RWPE1 (cell line): ENCODE measurements around the gene HOPX.

Experiments
- CTCF ChIA-PET: fragments of 350-600 bp; sonication (Branson Sonifier 250); formaldehyde crosslinking; extraction: SDS; loops from one replicate; lab custom pipeline; 2021; lab: Yijun Ruan, JAX
- POLR2A ChIA-PET: fragments of 400-600 bp; formaldehyde crosslinking; extraction: SDS; loops from one replicate; lab custom pipeline; 2020; ENCODE audit warnings: antibody characterized with exemption; ENCODE audit not compliant: low non-redundant PET; lab: Yijun Ruan, JAX
- DNase-seq: peaks from one replicate; pipeline ENCODE4 v3.0.0; 2012; ENCODE audit warnings: low spot score
- H3K27ac ChIP-seq: fragments of 450-650 bp; 2 replicates; pipeline ENCODE4 v1.5.1; 2017
- TF ChIP-seq, protein P1 (sequence below): fragments of 450-650 bp; conservative IDR thresholded peaks from 2 replicates; pipeline ENCODE4 v1.5.1; 2017; ENCODE audit warnings: low read depth, mild to moderate bottlenecking

Gene HOPX

DNA sequence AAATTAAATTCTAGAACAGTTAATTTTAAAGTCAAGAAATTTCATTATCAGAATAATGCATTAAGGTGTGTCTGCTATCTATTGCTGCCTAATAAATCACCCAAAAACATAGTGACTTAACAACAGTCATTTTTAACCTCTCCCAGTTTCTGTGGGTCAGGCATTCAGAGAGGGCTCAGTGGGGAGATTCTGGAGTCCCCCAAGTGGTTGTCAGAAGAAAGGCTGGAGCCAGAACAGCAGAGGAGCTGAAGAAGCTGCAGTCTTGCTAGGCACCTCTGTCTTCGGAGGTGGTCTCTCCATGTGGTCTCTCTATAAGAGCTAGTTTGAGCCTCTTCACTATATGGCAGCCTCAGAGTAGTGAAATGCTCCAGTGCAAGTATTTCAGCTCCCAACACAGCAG is 9.3 kb upstream of the HOPX start:
- ChIA-PET CTCF (interaction anchor here (0.6 to 0.7 kb wide), 2 partner anchors 114 to 643 kb away, joined by 3 to 4 read pairs; no protein-coding TSS in a partner anchor), POLR2A (no interaction called here)
- no peak for DNase-seq
- no peak overlapping the region for H3K27ac ChIP-seq
- TF ChIP-seq, protein P1, sequence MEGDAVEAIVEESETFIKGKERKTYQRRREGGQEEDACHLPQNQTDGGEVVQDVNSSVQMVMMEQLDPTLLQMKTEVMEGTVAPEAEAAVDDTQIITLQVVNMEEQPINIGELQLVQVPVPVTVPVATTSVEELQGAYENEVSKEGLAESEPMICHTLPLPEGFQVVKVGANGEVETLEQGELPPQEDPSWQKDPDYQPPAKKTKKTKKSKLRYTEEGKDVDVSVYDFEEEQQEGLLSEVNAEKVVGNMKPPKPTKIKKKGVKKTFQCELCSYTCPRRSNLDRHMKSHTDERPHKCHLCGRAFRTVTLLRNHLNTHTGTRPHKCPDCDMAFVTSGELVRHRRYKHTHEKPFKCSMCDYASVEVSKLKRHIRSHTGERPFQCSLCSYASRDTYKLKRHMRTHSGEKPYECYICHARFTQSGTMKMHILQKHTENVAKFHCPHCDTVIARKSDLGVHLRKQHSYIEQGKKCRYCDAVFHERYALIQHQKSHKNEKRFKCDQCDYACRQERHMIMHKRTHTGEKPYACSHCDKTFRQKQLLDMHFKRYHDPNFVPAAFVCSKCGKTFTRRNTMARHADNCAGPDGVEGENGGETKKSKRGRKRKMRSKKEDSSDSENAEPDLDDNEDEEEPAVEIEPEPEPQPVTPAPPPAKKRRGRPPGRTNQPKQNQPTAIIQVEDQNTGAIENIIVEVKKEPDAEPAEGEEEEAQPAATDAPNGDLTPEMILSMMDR, result no peak

DNA sequence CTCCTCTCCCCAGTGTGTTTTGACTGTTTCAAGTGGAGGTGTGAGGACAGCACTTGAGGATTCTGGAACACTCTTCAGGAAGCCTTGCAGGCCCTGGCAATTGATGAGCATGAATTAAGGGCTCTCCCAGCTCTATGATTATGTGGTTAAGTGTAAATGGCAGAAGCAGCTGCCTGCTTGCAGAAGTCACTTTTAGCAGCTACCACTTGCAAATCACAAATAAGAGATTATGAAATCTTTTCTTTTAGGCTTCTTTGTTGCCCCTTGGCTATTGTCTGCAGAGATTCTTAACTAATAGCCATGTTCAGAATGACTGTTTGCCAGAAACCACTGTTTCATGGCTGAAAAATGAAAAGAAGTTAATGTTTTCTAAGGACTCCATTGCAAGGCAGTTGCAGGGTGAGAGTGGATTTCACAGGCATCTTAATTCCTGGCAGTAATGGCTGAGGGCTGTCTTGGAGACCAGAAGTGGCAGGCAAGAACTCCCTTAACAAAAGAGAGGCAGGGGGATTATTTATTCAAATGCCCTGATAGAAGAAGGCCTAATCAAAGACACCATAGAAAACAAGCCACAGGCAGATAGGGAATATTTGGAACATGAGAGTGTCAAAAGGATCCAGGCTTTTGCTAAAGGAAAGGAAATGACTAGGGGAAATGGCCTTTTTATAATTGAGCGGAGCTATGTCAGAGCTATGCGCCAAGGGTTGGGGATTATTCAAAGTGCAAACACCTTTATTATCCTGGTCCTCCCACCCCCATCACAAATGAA is 8.3 kb upstream of the HOPX start:
- no peak for DNase-seq
- H3K27ac ChIP-seq, result no peak overlapping the region
- POLR2A ChIA-PET, result no interaction called here
- TF ChIP-seq, protein P1, result no peak
- CTCF ChIA-PET, result interaction anchor here (0.9 kb wide), 1 partner anchor 42 kb away, joined by 3 read pairs; no protein-coding TSS in a partner anchor

DNA sequence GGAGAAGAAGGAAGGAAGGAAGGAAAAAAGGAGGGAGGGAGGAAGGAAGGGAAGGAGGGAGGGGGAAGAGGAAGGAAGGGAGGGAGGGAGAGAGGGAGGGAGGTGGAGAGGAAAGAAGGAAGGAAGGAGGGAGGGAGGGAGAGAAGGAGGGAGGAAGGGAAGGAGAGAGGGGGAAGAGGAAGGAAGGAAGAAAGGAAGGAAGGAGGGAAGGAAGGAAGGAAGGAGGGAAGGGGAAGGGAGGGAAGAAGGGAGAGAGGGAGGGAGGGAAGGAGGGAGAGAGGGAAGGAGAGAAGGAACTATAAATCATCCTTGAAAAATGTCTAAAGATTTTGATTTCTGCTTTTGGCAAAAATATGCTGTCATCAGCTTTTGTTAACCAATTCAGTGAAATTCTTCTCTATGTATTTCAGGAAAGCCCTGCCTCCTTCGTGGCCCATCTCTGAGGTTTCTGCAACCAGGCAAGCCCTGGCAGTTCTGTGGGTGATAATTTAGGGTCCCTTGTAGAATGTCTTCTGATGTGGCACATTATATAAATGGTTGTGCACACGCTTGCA is 7.1 kb upstream of the HOPX start:
- H3K27ac ChIP-seq, result no peak overlapping the region
- POLR2A ChIA-PET, result no interaction called here
- TF ChIP-seq, protein P1, result no peak
- CTCF ChIA-PET, result interaction anchor here (0.9 kb wide), 1 partner anchor 43 kb away, joined by 3 read pairs; no protein-coding TSS in a partner anchor
- no peak for DNase-seq

DNA sequence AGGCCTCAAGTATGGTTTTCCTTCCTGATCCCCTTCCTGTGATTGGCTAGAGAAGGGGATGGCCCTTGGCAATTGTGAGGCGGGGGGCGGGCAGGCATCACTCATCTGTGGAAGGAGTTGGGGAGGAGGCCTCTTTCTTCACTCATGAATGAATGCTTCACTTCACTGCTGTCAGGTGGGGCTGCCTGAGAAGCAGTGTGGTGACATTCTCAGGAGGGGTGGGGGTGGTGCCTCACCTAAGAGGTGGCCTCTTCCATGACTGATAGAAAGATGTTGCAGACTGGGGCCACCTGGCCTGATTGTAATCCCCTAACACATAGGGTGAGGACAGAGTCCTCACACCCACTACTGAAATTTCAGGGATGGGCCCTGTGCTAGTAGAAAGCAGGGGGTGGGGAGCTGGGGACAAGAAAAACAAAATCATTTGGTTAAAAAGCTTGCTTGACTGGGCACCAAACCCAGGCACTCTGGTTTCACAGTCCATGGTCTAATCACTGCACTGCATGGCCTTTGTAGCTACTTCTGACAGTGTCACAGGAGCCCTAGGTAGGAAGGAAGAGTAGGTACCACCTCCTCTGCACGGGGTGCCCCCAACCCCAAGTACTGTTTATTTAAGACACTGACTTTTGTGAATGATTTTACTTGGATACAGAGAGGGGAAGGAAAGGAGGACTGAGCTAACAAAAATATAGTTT is 5.6 kb upstream of the HOPX start:
- CTCF ChIA-PET, result interaction anchor here (0.6 kb wide), 1 partner anchor 159 kb away, joined by 6 read pairs; no protein-coding TSS in a partner anchor
- DNase-seq, result no peak
- H3K27ac ChIP-seq, result no peak overlapping the region
- TF ChIP-seq, protein P1, result no peak
- POLR2A ChIA-PET, result no interaction called here

DNA sequence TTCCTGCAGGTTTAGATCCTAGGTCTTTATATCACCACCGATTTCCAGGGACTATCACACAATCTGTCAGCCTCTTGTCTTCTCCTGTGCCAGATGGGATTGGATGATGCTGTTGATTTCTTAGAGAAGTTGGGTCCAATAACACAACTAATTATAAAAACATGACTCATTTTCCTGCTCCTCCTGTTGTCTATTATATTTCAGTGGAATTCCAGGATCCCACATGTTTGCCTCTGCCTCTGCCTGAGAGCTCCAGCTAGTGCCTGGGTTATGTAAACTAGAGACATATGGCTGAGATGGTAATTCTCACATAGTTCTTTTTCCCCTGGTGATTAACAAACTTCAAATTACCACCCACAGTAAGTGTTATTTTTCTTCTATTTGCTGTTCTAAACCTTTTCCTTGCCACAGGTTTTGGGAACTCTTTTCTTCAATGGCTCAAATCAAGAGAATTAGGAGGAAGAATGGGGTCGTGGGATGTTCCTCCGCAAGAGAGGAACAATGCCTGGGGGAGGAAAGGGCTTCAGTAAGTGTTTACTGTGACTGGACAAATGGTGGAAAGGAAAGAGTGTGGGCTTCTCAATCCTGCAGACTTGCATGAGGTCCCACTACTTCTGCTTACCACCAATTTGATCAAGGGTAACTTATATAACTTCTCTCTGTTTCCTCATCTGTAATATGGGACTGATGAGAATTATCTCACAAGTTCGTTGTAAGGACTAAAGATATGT is 3.4 kb upstream of the HOPX start:
- TF ChIP-seq, protein P1, result no peak
- ChIA-PET POLR2A (no interaction called here), CTCF (interaction anchor here (0.7 kb wide), 1 partner anchor 11 kb away, joined by 3 read pairs; no protein-coding TSS in a partner anchor)
- H3K27ac ChIP-seq, result no peak overlapping the region
- peak; percentile 20 for DNase-seq
